IPS-NIHi11 (cell line): ENCODE results near the gene AP1B1.
"Not testable (repeated sequence)": the region's sequence is repeated elsewhere in the genome, so short reads cannot be mapped to it uniquely, and the experiment has no call there.

Experiments
- DNase-seq: peaks from one replicate; pipeline ENCODE4 v3.0.0; 2012; ENCODE audit warnings: mixed read lengths, low spot score

AP1B1 gene

DNA sequence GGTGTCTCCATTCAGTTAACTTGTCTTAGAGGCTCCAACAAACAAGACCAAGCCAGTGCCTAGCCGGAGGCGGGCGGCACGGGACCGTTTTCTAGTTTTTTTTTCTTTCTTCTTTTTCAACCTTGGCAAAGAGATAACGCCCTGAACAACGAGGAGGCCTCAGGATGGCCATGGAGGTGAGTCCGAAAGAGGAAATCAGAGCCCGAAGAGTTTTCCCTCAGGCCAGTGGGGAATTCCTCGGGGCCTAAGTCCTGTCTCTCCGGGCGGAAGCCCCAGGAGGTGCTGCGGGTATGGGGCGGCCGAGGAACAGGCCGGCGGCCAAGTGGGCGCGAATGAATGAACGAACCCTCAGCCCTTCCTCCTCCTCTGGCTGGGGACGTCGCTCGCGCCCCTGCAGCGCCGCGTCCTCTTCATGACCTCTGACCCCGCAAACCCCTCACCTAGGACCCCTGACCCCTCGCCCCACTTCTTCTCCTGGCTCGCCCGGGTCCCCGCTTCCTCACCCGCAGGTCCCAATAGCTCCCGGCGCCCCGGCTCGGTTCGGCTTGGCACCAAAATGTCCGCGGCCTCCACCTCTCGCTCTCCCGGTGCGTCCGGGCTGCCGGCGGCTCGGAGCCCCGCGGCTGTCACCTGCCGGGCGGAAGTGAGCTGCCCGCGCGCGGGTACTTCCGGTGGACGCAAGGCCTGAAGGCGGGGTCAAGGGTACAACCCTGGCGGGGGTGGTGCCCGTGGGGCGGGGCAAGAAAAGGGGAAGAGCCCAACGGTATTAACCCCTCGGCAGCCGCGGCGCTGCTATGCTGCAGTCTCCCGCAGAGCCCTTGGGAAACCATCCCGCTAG lies at the start of gene AP1B1:
AP1B1 (minus strand) TSS at position 650 of the 838 bp plus-strand sequence. CDS start 21,327 bp downstream, outside the sequence.
- DNase-seq = peak; percentile 99

DNA sequence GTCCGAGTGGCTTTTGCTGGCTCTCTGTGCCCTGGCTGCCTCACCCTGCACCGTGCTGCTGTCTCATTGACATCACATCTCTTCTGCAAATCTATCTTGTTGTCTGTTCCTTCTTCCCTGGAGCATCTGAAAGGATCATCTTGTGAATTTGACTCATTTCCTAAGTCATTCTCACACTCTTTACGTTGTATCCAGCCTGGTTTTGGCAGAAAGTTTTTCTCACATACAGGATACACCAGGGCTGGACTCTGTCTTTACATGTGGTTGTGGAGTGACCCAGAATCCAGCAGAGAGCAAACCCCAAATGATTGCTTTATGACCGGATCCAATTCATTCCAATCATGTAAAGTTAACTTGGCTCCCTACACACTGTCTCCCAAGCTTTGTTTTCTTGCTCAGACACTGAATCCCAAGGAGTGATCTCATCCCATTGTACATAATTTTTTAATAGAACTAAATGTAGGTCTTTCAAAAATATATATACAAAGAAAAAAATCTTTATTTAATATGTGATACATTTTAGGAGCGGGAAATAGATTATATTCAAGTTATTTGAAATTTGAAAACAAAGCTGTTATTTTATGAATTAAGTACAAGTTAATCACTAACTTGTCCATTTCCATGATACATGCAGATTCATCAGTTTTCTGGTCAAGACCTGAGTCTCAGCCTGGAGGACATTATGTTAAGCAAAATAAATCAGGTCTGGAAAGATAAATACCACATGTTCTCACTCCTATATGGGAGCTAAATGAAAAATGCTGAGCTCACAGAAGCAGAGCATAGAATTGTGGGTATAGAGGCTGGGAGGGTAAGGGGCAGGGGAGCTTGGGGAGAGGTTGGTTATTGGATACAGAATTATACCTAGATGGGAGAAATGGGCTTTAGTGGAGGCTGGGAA lies 47.1 kb upstream of the AP1B1 start:
- DNase-seq = no peak

DNA sequence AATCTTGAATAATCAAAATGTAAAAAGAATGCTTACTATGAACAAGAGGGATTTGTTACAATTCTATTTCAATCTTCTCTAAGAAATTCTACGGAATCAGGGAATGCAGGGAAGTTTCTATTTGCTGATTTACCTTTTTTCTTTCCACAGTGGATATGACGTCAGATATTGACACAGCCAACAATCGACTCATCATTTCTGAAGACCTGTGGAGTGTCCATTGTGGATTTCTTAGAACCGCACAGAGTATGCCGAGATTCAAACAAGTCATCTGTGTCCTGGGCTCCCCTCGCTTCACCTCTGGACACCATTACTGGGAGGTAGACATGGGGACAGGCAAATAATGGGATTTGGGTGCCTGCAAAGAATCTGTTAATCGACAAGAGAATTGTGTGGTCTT lies 45.9 kb upstream of the AP1B1 start:
- no peak for DNase-seq

DNA sequence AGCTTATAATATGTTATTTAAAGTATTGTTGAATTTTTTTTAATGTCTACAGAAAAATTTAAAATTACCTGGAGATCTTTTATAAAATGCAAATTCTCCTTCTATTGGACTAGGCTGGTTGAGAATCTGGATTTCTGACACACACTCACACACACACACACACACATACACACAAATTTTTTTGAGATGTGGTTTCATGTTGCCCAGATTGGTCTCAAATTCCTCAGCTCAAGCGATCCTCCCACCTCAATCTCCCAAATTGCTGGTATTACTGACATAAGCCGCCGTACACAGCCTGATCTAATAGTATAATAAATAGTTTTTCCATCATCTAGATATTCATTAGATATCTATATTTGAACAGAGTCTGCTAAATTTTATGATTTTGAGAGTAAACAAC lies 45.5 kb upstream of the AP1B1 start:
- no peak for DNase-seq

DNA sequence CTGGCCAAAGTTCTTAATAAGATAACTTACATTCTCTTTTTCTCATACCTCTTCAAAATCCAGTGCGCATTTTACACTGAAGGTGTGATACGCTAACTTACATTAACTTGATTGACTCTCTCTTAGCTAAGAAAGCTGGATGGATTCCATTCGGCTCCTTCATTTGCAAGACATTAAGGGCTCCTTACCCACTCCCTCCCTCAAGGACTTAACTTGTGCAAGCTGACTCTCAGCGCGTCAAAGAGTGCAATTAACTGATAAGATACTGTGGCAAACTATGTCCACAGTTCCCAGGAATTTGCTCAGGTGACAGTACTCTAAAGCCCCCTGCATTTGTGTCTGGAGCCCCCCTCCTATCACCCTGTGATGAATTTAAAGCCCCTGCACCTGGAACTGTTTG lies 43.6 kb upstream of the AP1B1 start:
- DNase-seq = no peak

DNA sequence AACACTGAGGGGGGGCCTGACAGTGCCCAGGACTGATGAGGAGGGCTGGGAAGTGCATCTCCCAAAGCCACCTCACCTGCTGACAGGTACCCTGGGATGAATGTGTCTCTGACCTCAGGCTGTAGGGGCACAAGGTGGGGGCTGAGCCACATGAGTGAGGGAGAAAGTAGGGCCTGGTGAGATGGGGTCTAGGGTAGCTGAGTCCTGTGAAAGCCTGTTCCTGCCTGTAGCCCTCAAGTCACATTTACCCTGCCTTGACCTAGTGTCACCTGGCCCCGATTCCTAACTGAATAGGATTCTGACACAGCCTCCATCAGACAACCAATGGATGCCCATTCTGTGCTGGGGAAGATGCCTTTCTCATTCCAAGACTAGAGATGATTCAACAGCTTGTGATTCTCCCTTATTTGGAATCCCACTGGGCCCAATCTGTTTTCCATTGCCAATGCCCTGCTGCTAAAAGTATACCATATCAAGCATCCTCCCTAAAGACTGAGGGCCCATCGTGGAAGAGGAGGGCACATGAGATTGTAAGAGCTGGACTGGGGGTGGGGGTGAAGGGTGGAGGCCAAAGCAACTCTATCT lies 38.9 kb upstream of the AP1B1 start:
- DNase-seq = no peak

DNA sequence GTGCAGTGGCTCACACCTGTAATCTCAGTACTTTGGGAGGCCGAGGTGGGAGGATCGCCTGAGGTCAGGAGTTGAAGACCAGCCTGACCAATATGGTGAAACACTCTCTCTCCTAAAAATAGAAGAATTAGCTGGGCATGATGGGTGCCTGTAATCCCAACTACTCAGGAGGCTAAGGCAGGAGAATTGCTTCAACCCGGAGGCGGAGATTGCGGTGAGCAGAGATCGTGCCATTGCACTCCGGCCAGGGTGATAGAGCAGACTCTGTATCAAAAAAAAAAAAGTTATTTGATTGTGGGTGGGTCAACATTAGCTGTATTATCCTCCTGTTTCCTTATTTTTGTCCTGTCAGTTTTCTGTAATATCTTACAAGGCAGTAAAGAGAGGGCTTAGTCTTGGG lies 38.1 kb upstream of the AP1B1 start:
- no peak for DNase-seq

DNA sequence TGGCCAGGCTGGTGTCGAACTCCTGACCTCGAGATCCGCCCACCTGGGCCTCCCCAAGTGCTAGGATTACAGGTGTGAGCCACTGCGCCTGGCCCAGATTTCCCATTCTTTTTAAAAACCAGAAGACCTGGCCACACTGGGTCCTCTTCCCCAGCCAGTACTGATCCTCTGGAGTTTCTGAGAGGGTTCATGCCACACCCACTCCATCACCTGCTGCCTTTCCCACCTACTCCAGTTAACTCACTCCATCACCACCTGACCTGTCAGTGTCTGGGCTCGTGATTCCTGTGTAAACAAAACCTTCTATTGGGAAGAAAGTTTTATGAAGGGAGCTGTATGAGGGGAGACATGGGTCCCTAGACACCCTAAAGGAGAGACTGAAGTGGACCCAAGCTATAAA lies 30.3 kb upstream of the AP1B1 start:
- not testable (repeated sequence) for DNase-seq

DNA sequence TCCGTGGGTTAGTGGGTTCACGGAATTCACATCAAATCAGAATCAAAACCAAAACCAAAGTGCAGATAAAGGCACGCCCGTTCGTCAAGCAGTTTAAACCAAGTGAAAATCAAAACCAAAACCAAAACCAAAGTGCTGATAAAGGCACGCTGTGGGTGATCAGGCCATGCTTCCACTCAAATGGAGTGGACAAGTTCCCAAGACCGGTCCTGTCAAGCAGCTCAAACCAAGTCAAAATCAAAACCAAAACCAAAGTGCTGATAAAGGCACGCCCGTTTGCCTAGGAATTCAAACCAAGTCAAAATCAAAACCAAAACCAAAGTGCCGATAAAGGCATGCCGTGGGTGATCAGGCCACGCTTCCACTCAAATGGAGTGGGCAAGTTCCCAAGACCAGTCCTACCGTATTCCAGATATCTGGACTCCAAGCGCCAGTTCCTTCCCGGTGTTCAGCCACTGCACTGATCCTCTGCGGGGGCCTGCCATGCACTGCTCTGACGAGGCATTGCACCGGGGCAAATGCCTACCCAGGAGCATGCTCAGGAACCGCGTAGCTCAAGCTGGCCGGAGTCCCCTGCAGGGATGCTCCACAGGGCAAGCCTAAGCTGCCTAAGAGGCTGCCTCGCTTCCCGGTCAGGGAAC lies 26.7 kb upstream of the AP1B1 start:
- DNase-seq = not testable (repeated sequence)

DNA sequence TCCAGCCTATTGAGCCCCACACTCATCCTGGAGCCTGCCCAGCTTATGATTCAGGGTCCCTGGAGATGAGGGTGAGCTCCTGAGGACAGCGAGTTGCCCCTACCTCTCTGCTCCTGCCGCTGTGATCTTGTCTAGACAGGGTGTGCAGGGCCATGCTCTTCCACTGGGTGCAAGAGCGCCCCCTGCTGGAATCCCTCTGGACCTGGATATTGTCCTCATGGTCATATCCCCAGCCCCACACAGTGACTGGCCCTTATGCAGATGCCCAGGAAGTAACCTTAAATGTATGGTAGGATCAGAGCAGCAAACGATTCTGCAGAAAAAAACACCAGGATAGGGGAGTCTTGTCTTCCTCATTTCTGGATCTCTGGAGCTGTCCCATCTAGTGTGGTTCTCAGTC lies 24.4 kb upstream of the AP1B1 start:
- DNase-seq = not testable (repeated sequence)

DNA sequence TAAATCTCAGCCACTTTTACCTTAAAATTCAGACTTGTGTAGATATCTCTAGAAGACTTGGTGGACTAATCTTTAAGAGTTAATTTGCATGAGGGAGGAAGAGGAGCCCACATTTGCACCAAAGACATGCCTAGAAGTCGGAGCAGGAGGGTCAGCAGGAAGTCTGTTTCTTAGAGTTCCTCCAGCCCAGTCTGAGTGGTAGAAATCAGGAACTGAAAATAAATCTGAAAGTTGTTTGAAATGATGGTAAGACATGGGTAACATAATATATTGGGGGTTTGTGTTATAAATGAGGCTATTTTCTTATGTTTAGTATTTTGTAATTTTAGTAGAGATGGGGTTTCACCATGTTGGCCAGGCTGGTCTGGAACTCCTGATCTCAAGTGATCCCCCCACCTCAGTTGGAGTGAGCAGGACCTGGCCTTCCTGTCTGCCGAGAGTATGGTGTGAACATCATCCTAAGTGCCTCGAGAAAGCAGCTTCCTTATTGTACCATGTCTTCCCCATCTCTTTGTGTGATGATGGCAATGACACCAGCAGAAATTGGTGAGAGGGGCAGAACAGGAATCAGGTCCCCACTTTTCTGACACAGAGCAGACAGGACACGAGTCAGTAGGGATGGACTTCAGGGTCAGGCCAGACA lies 23.3 kb upstream of the AP1B1 start:
- not testable (repeated sequence) for DNase-seq

DNA sequence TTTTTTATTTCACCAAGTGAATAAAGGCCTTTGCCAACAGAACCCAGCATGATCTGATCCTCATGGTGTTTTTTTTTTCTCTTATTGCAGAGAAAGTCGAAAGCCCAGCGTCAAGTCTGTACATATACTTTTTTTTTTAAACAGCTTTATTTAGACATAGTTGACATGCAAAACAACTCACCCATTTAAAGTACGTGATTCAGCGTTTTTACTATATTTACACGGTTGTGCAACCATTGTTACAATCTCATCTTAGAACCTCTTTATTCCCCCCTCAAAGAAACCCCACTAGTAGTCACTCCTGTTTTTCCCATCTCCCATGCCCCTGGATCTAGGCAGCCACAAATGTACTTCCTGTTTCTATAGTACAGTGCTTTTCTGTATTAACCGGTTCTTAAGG lies 20.6 kb upstream of the AP1B1 start:
- DNase-seq = no peak

DNA sequence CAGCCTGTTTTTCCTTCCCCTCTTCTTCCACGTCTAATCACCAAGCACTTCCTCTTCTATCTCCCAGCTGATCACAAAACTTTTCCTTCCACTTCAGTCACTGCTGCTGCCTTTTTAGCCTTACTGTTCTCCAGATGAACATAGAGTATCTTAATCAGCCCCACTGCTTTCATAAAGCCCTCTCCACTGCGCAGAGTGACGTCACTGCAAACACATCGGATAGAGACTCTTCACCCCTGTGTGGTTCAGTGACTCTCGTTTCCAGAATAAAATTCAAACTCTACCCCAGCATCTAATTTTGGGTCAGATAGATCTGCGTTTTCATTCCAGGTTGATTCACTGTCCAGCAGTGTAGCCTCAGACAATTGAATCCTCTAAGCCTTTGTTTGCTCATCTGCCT lies 13.2 kb upstream of the AP1B1 start:
- DNase-seq = not testable (repeated sequence)

DNA sequence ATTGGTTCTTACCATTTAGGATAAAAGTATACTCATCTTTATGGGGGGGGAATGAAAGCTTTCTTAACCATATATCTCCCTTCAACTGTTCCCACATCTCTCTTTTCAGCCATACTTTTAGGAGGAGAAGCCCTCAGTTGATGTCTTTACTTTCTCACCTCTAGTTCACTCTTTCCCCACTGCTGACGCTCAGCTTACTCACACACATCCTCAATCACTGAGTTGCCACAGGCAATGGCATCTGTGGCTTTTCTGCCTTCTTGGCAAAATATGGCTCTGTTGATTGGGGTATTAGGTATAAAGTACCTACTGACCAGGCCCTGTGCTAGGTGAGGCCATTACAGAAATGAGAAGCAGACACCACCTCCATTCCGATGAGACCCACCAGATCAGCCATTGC lies 12.2 kb upstream of the AP1B1 start:
- no peak for DNase-seq

DNA sequence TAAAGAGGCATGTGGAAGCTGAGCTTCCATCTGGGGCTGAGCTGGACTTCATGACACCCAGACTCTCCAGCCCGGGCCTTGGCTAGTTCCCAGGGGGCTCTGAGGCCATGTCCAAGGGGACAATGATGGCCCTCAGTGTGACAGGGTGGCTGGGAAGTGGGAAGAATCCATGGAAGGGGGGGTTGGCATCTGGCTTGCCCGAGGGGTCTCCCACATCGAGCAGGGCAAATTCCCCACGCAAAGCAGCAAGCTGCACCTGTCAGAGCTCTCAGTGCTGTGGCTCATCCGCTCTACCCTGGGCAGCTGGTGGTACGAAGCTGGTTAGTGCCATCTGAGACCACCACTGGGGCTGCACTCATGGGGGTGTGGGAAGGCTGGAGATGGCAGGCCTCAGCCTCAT lies 9.4 kb upstream of the AP1B1 start:
- no peak for DNase-seq

DNA sequence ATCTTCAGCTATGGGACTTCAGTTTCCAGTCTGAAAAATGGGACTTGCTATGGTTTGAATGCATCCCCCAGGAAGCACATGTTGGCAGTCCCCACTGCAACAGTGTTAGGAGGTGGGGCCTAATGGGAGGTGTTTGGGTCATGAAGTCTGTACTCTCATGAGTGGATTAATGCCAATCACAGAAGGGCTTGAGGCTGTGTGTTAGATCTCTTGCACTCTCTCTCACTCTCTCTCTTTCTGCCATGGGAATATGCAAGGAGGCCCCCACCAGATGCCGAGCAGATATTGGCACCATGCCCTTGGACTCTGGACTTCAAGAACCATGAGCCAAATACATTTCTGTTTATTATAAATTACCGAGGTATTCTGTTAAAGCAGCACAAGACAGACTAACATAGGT lies 7.8 kb upstream of the AP1B1 start:
- DNase-seq = no peak

DNA sequence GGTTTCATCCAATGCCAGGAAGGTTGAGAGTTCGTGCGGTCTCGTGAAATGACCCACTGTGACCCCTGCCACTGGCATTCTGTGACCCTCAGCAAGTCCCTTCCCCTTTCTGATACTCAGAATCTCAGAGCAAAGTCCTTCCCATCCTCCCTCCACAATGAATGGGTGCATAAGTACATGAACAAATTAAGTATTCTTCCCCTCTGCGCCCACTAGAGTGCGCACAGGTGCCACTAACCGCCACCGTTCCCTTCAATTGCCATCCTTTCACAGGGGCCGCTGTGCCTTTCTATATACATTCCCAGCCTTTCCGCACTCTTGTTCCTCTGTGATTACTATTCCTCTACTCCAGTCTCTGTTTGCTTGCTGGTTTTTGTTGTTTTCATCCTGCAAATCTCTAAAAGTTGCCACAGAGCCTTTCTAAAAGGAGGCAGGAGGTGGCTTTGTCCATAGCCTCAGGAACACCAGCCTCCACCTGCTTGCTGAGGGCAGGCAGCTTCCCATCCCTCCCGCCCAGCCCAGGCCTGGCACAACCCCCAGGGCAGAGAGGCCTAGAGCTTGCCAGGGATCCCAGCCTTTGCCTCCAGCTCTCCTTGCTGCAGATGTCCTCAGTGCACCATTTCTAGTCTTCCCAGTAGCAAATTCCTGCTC lies 6.7 kb upstream of the AP1B1 start:
- peak; percentile 84 for DNase-seq

DNA sequence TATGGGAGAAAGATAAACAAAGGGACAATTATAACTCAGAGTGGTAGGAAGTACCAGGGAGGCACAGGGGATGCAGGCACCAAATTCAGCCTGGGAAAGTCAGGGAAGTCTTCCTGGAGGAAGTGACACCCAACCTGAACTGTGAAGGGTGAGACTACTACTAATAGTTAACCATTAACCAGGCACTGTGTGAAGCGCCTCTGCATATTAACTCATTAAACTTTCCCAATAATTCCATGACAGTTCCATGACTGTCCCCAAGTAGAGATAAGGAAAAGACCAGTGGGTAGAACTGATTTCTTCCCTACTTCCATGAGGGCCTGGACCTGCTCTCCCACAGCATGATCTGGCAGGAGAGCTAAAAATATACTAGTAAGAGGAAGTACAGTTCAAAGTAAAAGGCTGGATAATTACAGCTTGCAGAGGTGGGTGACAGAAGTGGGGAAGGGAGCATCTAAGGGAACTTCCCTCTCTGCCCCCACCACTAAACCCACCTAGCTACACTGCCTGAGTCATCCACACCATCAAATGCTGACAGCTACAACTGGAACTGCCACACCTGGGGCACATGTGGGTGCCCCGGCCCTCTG lies 4.7 kb upstream of the AP1B1 start:
- DNase-seq = no peak

DNA sequence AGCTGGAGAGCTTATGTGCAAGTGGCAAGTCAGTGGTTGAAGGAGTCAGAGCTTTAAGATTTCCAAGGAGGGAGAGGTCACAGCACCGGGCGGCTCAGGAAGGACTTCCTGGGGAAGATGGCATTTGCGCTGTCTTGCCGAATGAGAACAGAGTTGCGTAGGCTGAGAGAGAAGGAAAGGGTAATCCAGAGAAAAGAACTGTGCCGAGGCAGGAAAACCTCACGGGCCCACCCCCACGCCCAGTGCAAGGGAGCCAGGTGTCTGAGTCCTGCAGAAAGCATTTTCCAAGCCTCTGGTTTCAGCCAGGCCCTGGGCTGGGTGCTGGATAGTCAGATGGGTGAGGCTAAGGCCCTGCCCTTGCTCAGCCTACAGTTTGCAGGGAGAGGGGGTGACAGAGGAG lies 3.2 kb upstream of the AP1B1 start:
- no peak for DNase-seq

DNA sequence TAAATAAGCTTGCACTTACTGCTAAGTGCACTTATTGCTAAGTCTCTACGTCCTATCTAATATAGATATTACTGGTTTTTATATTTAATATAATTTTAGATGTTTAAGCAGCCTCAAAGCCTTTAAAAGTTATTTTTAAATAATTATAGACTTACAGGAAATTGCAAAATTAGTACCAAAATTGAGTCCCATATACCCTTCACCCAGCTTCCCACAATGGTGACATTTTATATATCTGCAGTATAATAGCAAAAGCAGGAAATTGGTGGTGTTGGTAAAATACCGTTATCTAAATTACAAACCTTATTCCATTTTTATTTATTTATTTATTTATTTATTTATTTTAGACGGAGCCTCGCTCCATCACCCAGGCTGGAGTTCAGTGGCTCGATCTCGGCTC lies 1.9 kb upstream of the AP1B1 start:
- no peak for DNase-seq

DNA sequence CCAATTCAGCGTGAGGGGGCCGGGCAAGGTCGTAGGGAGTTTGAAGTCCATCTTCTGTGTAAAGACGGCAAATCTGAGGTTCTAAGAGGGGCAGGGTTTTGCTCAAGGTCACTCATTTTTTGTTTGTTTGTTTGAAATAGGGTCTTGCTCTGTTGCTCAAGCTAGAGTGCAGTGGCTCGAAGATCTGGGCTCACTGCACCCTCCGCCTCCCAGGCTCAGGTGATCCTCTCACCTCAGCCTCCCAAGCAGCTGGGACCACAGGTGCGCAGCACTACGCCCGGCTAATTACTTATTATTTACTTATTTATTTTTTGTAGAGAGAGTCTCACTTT lies 355 bp upstream of the AP1B1 start:
- no peak for DNase-seq
